ENCODE data around the gene DNAH8. TPM values are rescaled to one million over a fixed set of nuclear protein-coding genes. Genes with fewer than 3 reads are reported as not detected.

The DNAH8 gene
- total and polyA plus RNA-seq, 2 donors from 2014 or later: 0.50 TPM; not detected in 1

DNA sequence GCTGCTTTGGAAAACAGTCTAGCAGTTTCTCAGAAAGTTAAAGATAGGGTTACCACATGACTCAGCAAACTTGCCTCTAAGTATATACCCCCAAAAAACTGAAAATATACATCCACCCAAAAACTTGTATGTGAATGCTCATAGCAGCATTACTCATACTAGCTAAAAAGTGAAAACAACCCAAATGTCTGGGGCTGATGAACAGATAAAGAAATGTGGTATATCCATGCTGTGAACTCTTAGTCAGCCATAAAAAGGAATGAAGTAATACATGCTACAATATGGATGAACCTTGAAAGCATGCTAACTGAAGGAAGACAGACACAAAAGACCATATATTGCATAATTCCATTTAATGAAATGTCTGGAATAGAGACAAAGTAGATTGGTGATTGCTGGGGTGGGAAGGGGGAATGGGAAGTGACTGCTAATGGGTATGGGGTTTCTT, 253.6 kb downstream of the DNAH8 start:
- DNase-seq (no peak), FAIRE-seq (no peak)
- H3K27me3 ChIP-seq (ENCODE audit: control insufficient read depth, insufficient read depth, low read length): no peaks in the 10 kb centered on the region
- H3K27ac ChIP-seq (ENCODE audit: low read depth in 2 of 2, low read length in 2 of 2): no peak overlapping the region
- TF ChIP-seq, protein P1, sequence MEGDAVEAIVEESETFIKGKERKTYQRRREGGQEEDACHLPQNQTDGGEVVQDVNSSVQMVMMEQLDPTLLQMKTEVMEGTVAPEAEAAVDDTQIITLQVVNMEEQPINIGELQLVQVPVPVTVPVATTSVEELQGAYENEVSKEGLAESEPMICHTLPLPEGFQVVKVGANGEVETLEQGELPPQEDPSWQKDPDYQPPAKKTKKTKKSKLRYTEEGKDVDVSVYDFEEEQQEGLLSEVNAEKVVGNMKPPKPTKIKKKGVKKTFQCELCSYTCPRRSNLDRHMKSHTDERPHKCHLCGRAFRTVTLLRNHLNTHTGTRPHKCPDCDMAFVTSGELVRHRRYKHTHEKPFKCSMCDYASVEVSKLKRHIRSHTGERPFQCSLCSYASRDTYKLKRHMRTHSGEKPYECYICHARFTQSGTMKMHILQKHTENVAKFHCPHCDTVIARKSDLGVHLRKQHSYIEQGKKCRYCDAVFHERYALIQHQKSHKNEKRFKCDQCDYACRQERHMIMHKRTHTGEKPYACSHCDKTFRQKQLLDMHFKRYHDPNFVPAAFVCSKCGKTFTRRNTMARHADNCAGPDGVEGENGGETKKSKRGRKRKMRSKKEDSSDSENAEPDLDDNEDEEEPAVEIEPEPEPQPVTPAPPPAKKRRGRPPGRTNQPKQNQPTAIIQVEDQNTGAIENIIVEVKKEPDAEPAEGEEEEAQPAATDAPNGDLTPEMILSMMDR (IDR thresholded peaks at IDR 0.05; ENCODE audit: borderline replicate concordance, extremely low read depth, insufficient read depth): no peak
- no peaks in the 10 kb centered on the region for H3K4me1 ChIP-seq (ENCODE audit: control insufficient read depth in 2 of 3, insufficient read depth in 2 of 3, low read depth in 1 of 3, low read length in 3 of 3)
- H3K9me3 ChIP-seq (ENCODE audit: control insufficient read depth in 2 of 3, insufficient read depth in 1 of 3, low read length in 3 of 3): no peaks in the 10 kb centered on the region
- H3K9ac ChIP-seq (ENCODE audit: low read length in 3 of 3): no peak overlapping the region
- intact Hi-C loops (cut with DNase I): no loop called here
- no peak overlapping the region for H3K4me3 ChIP-seq (ENCODE audit: low read length in 3 of 3)
- no peaks in the 10 kb centered on the region for H3K36me3 ChIP-seq (ENCODE audit: control insufficient read depth in 2 of 3, insufficient read depth in 3 of 3, low read length in 3 of 3)

DNA sequence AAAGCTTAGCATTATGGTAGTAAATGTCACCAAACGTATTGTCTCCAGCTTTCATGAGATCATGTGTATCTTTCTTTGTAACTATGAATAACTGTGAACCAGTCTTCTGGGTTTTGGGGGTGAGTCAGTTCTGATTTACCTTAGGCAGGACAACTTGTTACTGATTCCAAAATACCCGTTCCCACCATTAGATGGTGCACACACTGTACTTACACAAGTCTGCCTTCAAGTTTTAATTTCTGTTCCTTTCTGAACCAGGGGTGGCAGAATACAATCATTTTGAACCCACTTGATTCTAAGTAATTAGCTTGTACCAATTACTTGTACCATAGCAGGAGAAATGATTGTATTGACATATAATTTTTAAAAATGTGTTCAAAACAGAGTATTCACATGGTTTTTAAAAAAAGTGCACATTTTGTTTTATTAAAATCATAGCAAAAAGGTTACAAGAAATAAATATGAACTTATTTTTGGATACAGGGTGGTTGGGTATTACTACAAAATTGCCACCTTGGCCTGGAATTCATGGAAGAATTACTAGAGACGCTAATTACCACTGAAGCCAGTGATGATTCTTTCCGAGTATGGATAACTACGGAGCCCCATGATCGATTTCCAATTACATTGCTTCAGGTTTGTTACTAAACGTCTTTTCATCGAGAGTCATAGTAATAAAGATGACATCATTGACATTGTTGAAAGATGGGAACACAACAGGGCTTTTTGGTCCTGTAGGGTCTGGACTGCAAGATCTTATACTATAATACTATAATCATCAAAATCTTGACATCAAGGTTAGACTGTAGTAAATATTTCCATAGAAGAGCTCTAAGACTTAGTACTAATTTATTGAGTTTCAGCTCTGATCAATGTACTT, 258.3 kb downstream of the DNAH8 start:
- Histone ChIP-seq H3K9ac (ENCODE audit: low read length in 3 of 3) (no peak overlapping the region), H3K27ac (ENCODE audit: low read depth in 2 of 2, low read length in 2 of 2) (no peak overlapping the region), H3K36me3 (ENCODE audit: control insufficient read depth in 2 of 3, insufficient read depth in 3 of 3, low read length in 3 of 3) (no peaks in the 10 kb centered on the region), H3K9me3 (ENCODE audit: control insufficient read depth in 2 of 3, insufficient read depth in 1 of 3, low read length in 3 of 3) (no peaks in the 10 kb centered on the region), H3K27me3 (ENCODE audit: control insufficient read depth, insufficient read depth, low read length) (no peaks in the 10 kb centered on the region), H3K4me1 (ENCODE audit: control insufficient read depth in 2 of 3, insufficient read depth in 2 of 3, low read depth in 1 of 3, low read length in 3 of 3) (no peaks in the 10 kb centered on the region), H3K4me3 (ENCODE audit: low read length in 3 of 3) (no peak overlapping the region)
- FAIRE-seq: peak; percentile 85
- intact Hi-C loops (cut with DNase I): loop anchor here (10.0 kb wide), 1 partner anchor 341 kb away; the partner anchor contains the start of gene KCNK17
- DNase-seq: peak in 3 of 5 donors; percentile 18 to 73 (median 60)
- TF ChIP-seq, protein P1 (IDR thresholded peaks at IDR 0.05; ENCODE audit: borderline replicate concordance, extremely low read depth, insufficient read depth): peak; percentile 65

DNA sequence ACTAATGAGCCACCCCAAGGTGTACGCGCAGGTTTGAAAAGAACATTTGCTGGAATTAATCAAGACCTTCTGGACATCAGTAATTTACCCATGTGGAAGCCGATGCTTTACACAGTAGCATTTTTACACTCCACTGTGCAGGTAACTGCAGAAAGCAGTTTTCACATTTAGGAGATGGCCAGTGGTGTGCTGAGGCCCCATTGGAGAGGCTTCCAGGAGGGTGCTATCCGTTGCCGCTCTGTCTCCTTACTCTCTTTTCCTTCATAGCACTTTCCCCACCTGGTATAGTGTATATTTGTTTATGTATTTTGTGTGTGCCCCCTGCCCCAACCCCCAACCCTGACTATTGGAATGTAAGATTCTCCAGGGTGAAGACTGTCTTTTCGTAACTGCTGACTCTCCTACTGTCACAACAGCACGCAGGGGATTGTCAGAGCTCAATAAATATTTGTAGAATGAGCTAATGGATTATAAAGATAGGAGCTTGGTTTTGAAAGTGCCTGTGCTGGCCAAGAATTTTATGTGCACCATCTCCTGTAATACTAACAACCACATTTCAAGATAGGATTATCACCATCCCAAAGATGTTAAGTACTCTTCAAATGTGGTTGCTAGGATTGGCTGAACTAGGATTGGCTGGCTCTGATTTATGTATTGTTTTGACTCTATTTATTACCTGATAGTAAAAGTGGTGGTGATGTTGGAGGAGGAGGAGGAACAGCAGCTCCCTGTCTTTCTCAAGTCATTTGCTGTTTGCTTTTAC, 259.5 kb downstream of the DNAH8 start:
- FAIRE-seq (no peak), DNase-seq (peak in 1 of 5 donors; percentile 4)
- intact Hi-C loops (cut with DNase I): loop anchor here (10.0 kb wide), 1 partner anchor 340 kb away; the partner anchor contains the start of gene KCNK17
- H3K9me3 ChIP-seq (ENCODE audit: control insufficient read depth in 2 of 3, insufficient read depth in 1 of 3, low read length in 3 of 3): no peaks in the 10 kb centered on the region
- H3K27me3 ChIP-seq (ENCODE audit: control insufficient read depth, insufficient read depth, low read length): no peaks in the 10 kb centered on the region
- no peak overlapping the region for H3K27ac ChIP-seq (ENCODE audit: low read depth in 2 of 2, low read length in 2 of 2)
- H3K36me3 ChIP-seq (ENCODE audit: control insufficient read depth in 2 of 3, insufficient read depth in 3 of 3, low read length in 3 of 3): no peaks in the 10 kb centered on the region
- TF ChIP-seq, protein P1 (IDR thresholded peaks at IDR 0.05; ENCODE audit: borderline replicate concordance, extremely low read depth, insufficient read depth): no peak
- H3K4me3 ChIP-seq (ENCODE audit: low read length in 3 of 3): no peak overlapping the region
- no peak overlapping the region for H3K9ac ChIP-seq (ENCODE audit: low read length in 3 of 3)
- H3K4me1 ChIP-seq (ENCODE audit: control insufficient read depth in 2 of 3, insufficient read depth in 2 of 3, low read depth in 1 of 3, low read length in 3 of 3): no peaks in the 10 kb centered on the region

Data from kidney (tissue), 14 donors.